ENCODE results near the gene SMC4.

DNA sequence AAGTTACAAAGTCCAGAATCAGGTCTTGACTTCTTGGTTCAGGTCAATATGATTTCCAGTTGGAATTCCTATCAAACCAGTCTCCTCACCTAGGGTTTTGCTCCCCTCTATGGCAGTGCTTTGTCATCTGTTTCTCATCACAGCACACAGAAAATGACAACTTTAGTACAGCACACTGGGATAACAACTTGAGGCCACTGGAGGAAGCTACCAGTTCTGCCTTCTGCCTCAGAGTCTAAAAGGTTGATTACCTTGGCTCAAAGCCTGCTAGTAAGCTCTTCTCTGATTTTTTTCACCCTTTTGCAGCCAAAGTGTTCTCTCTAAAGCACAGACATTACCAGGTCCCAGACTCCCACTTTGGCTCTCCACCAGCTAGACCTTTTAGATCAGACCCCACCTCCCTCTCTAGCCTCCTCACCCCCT is 75.0 kb downstream of the SMC4 start:
- TF ChIP-seq, protein P1, sequence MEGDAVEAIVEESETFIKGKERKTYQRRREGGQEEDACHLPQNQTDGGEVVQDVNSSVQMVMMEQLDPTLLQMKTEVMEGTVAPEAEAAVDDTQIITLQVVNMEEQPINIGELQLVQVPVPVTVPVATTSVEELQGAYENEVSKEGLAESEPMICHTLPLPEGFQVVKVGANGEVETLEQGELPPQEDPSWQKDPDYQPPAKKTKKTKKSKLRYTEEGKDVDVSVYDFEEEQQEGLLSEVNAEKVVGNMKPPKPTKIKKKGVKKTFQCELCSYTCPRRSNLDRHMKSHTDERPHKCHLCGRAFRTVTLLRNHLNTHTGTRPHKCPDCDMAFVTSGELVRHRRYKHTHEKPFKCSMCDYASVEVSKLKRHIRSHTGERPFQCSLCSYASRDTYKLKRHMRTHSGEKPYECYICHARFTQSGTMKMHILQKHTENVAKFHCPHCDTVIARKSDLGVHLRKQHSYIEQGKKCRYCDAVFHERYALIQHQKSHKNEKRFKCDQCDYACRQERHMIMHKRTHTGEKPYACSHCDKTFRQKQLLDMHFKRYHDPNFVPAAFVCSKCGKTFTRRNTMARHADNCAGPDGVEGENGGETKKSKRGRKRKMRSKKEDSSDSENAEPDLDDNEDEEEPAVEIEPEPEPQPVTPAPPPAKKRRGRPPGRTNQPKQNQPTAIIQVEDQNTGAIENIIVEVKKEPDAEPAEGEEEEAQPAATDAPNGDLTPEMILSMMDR (conservative IDR thresholded peaks at IDR 0.05): no peak
- no peak for TF ChIP-seq ZFX (IDR thresholded peaks at IDR 0.05)

Data from C4-2B (cell line).